Measurements from ENCODE around the gene TBC1D14.

TBC1D14 gene

GRCh38 chr4:7027913-7028312, 118.3 kb downstream of the TBC1D14 start:
- TF ChIP-seq FOXP2 (optimal IDR thresholded peaks at IDR 0.05; ENCODE audit: borderline replicate concordance, extremely low read depth, extremely low read length, insufficient read depth) (no peak), REST (IDR thresholded peaks at IDR 0.05; ENCODE audit: insufficient read depth in 1 of 2, low read depth in 2 of 2, low read length in 2 of 2) (no peak), POLR2AphosphoS5 (IDR thresholded peaks at IDR 0.05; ENCODE audit: low read depth, low read length) (no peak), SIN3A (IDR thresholded peaks at IDR 0.05; ENCODE audit: borderline replicate concordance, insufficient read depth, low read length) (no peak), TAF1 (IDR thresholded peaks at IDR 0.05; ENCODE audit: borderline replicate concordance, insufficient read depth, low read length) (no peak)

GRCh38 chr4:7029212-7029611, 119.6 kb downstream of the TBC1D14 start:
- TF ChIP-seq TAF1 (IDR thresholded peaks at IDR 0.05; ENCODE audit: borderline replicate concordance, insufficient read depth, low read length): no peak
- no peak for TF ChIP-seq POLR2AphosphoS5 (IDR thresholded peaks at IDR 0.05; ENCODE audit: low read depth, low read length)
- no peak for TF ChIP-seq SIN3A (IDR thresholded peaks at IDR 0.05; ENCODE audit: borderline replicate concordance, insufficient read depth, low read length)

GRCh38 chr4:7029921-7030320, 120.3 kb downstream of the TBC1D14 start:
- TF ChIP-seq SIN3A (IDR thresholded peaks at IDR 0.05; ENCODE audit: borderline replicate concordance, insufficient read depth, low read length) (no peak), REST (IDR thresholded peaks at IDR 0.05; ENCODE audit: insufficient read depth in 1 of 2, low read depth in 2 of 2, low read length in 2 of 2) (no peak), TAF1 (IDR thresholded peaks at IDR 0.05; ENCODE audit: borderline replicate concordance, insufficient read depth, low read length) (no peak), POLR2AphosphoS5 (IDR thresholded peaks at IDR 0.05; ENCODE audit: low read depth, low read length) (no peak), FOXP2 (optimal IDR thresholded peaks at IDR 0.05; ENCODE audit: borderline replicate concordance, extremely low read depth, extremely low read length, insufficient read depth) (no peak)

- TF ChIP-seq FOXP2 (optimal IDR thresholded peaks at IDR 0.05; ENCODE audit: borderline replicate concordance, extremely low read depth, extremely low read length, insufficient read depth) (no peak), SIN3A (IDR thresholded peaks at IDR 0.05; ENCODE audit: borderline replicate concordance, insufficient read depth, low read length) (no peak), REST (IDR thresholded peaks at IDR 0.05; ENCODE audit: insufficient read depth in 1 of 2, low read depth in 2 of 2, low read length in 2 of 2) (no peak), TAF1 (IDR thresholded peaks at IDR 0.05; ENCODE audit: borderline replicate concordance, insufficient read depth, low read length) (no peak), POLR2AphosphoS5 (IDR thresholded peaks at IDR 0.05; ENCODE audit: low read depth, low read length) (no peak)
Measured at GRCh38 chr4:7030856-7031255, 121.2 kb downstream of the TBC1D14 start.

GRCh38 chr4:7031558-7032449, 122.2 kb downstream of the TBC1D14 start:
- no peak for TF ChIP-seq SIN3A (IDR thresholded peaks at IDR 0.05; ENCODE audit: borderline replicate concordance, insufficient read depth, low read length)
- no peak for TF ChIP-seq TAF1 (IDR thresholded peaks at IDR 0.05; ENCODE audit: borderline replicate concordance, insufficient read depth, low read length)
- TF ChIP-seq POLR2AphosphoS5 (IDR thresholded peaks at IDR 0.05; ENCODE audit: low read depth, low read length): no peak
- TF ChIP-seq FOXP2 (optimal IDR thresholded peaks at IDR 0.05; ENCODE audit: borderline replicate concordance, extremely low read depth, extremely low read length, insufficient read depth): no peak
- TF ChIP-seq REST (IDR thresholded peaks at IDR 0.05; ENCODE audit: insufficient read depth in 1 of 2, low read depth in 2 of 2, low read length in 2 of 2): no peak

Measured in PFSK-1 (cell line).